HG03432 (cell line): ENCODE results near the gene SOS2.

ENCODE experiments used
- ATAC-seq: cut with Tn5 transposase; IDR thresholded peaks from one replicate; pipeline ENCODE4 v1.9.1; 2021; ENCODE audit warnings: mild to moderate bottlenecking, moderate library complexity; ENCODE audit not compliant: unreplicated experiment

Gene SOS2

GRCh38 chr14:50116966-50117365 lies 114.4 kb downstream of the SOS2 start:
- ATAC-seq: no peak

GRCh38 chr14:50116181-50116956 lies 115.0 kb downstream of the SOS2 start, which contains the start of gene VCPKMT:
Gene VCPKMT, minus strand, starts transcription at chr14:50116572. Its CDS starts 20 bp downstream, at chr14:50116552.
- ATAC-seq: peak; percentile 99

- ATAC-seq: peak; percentile 32
These were observed 117.9 kb downstream of the SOS2 start for GRCh38 chr14:50113381-50114035.

- ATAC-seq: no peak
These were observed 120.9 kb downstream of the SOS2 start for GRCh38 chr14:50110323-50111037.

- no peak for ATAC-seq
These were observed 122.0 kb downstream of the SOS2 start for GRCh38 chr14:50109342-50109741.

- no peak for ATAC-seq
These were observed 123.5 kb downstream of the SOS2 start for GRCh38 chr14:50107850-50108249.

- no peak for ATAC-seq
These were observed 125.2 kb downstream of the SOS2 start for GRCh38 chr14:50106178-50106577.

- ATAC-seq: no peak
These were observed 127.8 kb downstream of the SOS2 start for GRCh38 chr14:50103558-50103957.

GRCh38 chr14:50101417-50101816 lies 130.0 kb downstream of the SOS2 start:
- no peak for ATAC-seq

GRCh38 chr14:50100805-50101204 lies 130.6 kb downstream of the SOS2 start:
- no peak for ATAC-seq

GRCh38 chr14:50099335-50099734 lies 132.0 kb downstream of the SOS2 start:
- no peak for ATAC-seq

- no peak for ATAC-seq
These were observed 135.5 kb downstream of the SOS2 start for GRCh38 chr14:50095895-50096294.

GRCh38 chr14:50094056-50094755 lies 137.2 kb downstream of the SOS2 start:
- ATAC-seq: no peak

- no peak for ATAC-seq
These were observed 137.9 kb downstream of the SOS2 start for GRCh38 chr14:50093496-50093895.

GRCh38 chr14:50092006-50092555 lies 139.3 kb downstream of the SOS2 start:
- ATAC-seq: no peak

- ATAC-seq: no peak
These were observed 140.0 kb downstream of the SOS2 start for GRCh38 chr14:50091240-50091913.

- no peak for ATAC-seq
These were observed 142.2 kb downstream of the SOS2 start for GRCh38 chr14:50089208-50089607.

GRCh38 chr14:50088731-50089130 lies 142.6 kb downstream of the SOS2 start:
- ATAC-seq: no peak

GRCh38 chr14:50088117-50088515 lies 143.3 kb downstream of the SOS2 start:
- ATAC-seq: no peak
